ENCODE measurements around the gene CBX4. TPM values are rescaled to one million over a fixed set of nuclear protein-coding genes. Genes with fewer than 3 reads are reported as not detected.

CBX4 gene
- total RNA-seq, 1 donor from 2014 or later: 23.7 TPM

DNA sequence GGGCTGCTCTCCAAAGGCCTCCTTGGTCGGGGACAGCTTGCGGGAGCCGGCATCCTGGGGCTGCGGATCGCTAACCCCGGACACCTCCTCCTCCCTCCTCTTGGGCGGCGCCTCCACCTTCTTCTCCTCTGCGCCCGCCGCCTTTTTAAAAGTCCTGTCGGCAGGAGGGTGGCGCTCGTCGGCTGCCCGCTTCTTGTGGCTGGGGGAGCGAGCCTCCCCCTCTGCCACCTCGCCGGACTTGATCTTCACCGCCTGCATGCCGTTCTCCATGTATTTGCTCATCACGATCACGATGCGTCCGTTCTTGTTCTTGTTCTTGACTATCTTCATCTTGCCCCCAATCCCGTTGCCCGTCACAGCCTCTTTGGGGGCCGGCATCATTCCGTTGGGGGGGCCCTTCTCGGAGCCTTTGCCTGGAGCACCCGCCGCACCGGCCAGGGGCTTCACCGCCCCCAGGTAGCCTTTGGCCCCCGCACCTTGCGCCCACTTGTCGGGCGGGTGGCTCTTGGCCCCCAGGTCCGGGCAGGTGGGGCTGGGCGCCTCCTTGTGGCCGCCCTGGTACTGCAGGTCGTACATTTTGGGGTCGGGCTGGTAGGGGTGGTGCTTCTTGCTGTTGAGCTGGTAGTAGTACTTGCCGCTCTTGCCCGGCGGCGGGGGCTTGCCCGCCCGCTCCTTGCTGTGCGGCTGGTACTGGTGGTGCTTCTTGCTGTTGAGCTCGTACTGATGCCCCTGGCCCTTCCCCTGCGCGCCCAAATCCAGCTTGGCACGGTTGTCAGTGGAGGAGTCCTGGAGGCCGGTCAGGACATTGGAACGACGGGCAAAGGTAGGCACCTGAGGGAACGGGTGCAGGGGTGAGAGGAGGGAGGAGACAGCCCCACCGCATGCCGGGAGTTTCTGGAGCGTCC is 4.4 kb downstream of the CBX4 start:
- intact Hi-C loops (cut with DNase I): no loop called here
- ATAC-seq (no peak), DNase-seq (ENCODE audit: missing footprints) (no peak)

DNA sequence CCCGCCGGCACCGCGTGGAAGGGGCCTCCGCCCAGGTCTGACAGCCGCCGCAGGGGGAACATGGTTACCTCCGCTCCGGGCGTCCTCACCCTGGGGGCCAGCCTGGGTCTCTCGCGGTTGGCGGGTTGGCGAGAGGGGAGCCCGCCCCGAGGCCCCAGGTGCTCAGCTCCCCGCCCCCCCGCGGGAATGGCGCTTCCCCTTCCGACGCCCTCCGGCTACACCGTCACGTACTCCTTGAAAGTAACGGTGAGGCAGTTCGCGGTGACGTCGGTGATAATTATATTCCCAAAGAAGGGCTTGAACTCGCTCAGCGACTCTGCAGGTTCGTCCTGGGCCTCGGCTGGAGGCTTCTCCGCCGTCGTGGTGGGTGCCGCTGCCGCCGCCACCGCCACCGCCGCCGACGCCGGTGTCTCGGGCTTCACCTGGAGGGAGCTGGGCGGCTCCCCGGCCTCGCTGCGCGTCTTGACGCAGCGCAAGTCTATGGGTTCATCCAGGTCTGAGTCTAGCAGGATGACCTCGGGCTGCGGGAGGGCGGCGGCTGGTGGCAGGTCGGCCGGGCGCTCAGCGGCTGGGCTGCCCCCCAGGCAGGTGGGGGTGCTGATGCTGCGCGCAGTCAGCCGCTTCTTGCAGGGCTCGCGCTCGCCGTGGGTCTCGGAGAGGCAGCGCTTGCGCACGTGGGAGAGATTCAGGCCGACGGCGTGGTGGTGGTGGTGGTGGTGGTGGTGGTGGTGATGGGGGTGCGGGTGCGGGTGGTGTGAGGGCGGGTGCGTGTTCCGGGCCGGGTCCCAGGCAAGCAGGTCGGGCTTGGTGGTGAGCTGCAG is 5.3 kb downstream of the CBX4 start:
- no peak for DNase-seq (ENCODE audit: missing footprints)
- no peak for ATAC-seq
- intact Hi-C loops (cut with DNase I): no loop called here

DNA sequence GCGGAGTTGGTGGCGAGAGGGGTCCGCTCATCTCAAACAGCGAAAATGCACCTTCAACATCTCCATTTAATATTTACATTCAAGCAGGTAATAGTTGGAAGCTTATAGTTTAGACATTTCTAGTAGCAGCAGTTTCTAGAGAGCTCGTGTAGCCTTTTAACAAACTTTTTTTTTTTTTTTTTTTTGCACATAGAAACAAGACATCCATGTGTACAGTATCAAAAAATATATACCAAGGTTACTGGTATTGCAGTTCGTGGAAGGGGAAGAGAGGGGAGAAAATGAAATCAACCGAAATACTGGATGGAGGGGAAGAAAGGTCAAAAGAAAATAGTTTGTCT is 6.2 kb downstream of the CBX4 start:
- intact Hi-C loops (cut with DNase I): no loop called here
- ATAC-seq (no peak), DNase-seq (ENCODE audit: missing footprints) (no peak)

- ATAC-seq (peak; percentile 15), DNase-seq (ENCODE audit: missing footprints) (no peak)
- intact Hi-C loops (cut with DNase I): no loop called here
These were observed 6.8 kb downstream of the CBX4 start for GRCh38 chr17:79832218-79833109.

DNA sequence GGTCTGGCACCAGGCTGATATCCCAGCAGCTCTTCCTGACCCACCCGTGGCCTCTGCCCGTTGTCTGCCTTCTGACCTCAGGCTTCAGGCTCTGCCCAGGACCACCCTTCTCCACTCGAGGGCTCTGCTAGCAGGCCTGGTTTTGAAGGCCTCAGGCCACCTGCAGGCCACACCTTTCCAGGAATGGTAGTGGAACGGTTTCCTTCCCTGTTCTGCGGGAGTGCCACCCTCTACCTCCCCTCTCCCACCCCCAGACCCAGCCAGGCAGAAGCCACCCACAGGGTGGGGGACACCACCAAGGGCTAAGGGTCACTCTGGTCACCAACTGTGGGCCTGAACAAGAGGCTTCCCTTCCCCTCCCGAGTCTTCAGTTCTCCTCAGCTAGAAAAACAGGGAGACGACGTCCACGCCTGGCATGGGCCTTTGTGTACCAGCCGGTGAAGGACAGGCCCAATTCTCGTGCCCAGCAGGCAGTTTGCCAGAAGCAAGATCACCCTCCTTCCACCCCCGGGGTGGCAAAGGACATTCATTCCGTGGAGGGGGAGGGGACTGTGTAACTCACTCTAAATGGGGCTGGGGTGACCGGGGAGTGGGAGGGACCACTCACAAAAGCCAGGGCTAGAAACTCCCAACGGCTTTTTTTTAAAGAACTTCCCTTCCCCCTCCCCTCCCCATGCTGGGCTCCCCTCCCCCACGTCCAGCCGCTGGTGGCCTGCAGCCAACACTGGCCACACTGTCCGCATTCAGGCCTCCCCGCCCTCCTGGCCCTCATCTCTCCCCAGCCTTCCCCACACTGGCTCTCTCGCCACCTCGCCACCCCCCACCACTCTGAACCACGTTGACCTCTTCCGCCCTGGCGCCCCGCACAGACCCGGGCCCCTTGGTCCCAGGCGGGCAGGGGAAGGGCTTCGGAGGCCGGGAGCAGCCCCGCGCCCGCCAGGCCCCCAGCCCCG is 7.7 kb downstream of the CBX4 start:
- intact Hi-C loops (cut with DNase I): no loop called here
- peak; percentile 66 for ATAC-seq
- peak; percentile 86 for DNase-seq (ENCODE audit: missing footprints)

DNA sequence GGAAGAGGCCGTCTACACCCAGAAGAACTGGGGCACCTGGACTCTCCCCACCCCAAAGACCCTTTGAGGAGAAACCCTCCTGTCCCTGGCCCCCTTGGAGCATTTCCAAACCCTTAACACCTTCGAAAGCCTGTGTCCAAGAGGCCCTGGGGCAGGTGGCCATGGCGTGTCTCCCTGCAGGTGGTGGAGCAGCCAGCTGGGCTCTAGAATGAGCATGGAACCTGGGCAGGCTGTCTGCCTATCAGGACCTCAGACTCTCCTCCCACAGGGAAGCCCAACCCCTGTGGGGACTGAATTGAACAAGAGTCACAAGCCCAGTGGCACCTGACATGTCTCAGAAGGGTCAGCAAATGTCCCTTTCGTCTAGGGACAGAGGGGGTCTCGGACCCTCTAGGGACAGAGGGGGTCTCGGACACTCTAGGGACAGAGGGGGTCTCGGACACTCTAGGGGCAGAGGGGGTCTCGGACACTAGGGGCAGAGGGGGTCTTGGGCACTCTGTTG is 8.4 kb downstream of the CBX4 start:
- intact Hi-C loops (cut with DNase I): no loop called here
- DNase-seq (ENCODE audit: missing footprints): no peak
- ATAC-seq: no peak

DNA sequence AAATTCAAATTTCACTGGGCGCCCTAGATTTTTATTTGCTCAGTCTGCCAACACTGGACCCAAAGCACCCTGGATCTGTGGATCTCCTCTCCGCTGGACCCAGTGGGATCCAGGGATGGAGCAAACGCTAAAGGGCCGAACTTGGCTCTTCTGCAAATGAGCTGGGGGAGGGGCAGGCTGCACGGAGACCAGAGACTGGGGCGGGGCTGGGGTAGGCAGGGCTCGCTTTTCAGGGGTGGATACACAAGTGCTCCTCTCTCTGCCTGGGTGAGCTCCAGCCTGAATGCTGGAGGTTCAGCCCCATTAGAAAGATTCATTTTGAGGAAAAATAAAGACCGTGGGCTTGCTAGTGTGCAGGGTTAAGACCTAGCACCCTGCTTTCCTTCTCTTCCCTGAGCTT is 8.9 kb downstream of the CBX4 start:
- ATAC-seq (no peak), DNase-seq (ENCODE audit: missing footprints) (no peak)
- intact Hi-C loops (cut with DNase I): no loop called here

GRCh38 chr17:79829457-79829856 is 9.8 kb downstream of the CBX4 start:
- no peak for DNase-seq (ENCODE audit: missing footprints)
- ATAC-seq: no peak
- intact Hi-C loops (cut with DNase I): no loop called here

GRCh38 chr17:79829004-79829403 is 10.2 kb downstream of the CBX4 start:
- DNase-seq (ENCODE audit: missing footprints) (no peak), ATAC-seq (no peak)
- intact Hi-C loops (cut with DNase I): no loop called here

DNA sequence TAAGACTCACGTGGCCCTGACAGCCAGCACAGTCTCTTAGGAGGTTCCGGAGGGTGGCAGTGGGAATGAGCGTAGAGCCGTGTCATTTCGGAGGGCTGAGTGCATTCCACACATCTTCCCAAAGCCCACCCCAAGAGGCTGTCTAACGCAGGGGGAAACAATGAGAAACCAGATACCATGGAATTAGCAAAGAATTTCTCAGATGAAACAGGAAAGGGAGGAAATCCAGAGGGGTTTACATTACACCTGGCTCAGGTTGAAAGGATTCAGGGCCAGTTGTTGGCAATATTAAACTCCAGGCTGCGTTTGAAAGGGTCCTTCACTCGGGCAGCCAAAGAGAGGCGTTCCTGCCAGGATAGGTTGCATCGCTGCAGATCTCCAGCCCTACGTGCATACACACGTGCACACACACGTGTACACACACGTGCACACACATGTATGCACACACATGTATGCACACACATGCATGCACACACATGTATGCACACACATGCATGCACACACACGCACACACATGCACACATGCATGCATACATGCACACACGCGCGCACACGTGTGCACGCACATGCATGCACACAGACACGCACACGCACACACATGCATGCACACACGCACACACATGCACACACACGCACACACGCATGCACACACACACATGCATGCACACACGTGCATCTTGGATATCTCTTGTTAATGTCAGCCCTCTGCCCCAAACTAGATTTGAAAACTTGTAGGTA is 12.2 kb downstream of the CBX4 start:
- DNase-seq (ENCODE audit: missing footprints): no peak
- no peak for ATAC-seq
- intact Hi-C loops (cut with DNase I): no loop called here

- intact Hi-C loops (cut with DNase I): no loop called here
- ATAC-seq: peak; percentile 22
- DNase-seq (ENCODE audit: missing footprints): no peak
These were observed 13.0 kb downstream of the CBX4 start for GRCh38 chr17:79826204-79826680.

DNA sequence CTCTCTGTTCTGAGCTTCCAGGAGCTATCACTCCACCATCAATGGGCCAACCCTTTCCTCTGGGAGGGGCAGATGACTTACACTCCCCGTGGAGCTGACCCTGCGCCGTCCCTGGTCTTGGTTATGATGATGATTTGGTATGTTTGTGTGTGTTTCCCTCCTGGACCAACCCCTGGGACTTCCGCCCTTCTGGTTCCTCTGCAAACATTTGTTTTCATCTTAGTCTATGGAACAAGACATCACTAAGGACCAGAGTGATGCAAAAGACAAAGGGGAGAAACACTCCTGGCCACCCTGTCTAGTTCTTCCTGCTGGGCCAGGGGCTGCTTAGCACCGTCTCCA is 13.7 kb downstream of the CBX4 start:
- intact Hi-C loops (cut with DNase I): no loop called here
- ATAC-seq (no peak), DNase-seq (ENCODE audit: missing footprints) (no peak)

DNA sequence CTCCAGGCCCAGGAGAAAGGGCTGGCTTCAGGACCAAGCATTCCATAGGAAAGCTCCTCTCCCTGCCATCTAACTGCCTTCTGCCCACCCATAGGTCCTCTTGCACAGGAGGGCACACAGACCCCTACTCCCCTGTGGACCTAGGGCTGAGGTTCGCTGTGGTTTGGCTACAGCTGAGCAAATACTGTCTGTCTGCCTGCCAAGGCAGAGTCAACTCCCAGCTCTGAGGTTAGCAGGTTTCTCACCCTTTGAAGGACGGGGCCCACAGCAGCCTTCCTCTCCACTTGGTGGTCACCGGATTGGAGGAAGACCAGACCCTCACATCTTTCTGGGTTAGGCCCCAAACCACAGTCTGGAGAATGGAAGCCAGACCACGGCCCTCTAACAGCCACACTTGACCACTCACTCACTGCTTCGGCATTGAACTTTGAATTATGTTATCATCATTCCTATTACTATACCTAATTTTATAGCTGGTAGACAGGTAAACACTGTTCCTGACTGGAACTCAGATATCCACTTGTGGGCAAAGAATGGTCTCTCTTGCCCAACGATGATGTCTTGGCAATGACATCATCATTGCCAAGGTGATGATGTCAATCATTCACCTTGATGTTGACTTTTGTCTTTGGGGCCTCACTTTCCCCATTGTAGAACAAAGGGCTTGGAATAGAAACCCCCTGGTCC is 14.2 kb downstream of the CBX4 start:
- no peak for ATAC-seq
- intact Hi-C loops (cut with DNase I): no loop called here

DNA sequence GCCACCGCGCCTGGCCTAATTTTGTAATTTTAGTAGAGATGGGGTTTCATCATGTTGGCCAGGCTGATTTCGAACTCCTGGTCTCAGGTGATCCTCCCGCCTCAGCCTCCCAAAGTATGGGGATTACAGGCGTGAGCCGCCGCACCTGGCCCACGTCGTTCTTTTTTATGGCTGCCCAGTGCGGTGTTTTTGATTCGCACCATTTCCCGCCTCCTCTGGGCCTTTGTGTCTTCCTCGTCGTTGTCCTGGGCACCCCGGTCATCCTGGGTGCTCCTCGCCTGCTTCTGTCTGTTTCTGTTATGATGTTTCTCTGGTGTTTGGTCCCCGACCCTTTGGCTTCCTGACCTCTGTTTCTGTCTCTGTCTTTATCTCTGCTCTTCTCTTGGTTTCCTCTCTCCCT is 15.0 kb downstream of the CBX4 start:
- no peak for ATAC-seq
- intact Hi-C loops (cut with DNase I): no loop called here
- no peak for DNase-seq (ENCODE audit: missing footprints)

More for the DNA sequence above, 14.2 kb downstream of the CBX4 start:
- no peak for DNase-seq (ENCODE audit: missing footprints)

DNA sequence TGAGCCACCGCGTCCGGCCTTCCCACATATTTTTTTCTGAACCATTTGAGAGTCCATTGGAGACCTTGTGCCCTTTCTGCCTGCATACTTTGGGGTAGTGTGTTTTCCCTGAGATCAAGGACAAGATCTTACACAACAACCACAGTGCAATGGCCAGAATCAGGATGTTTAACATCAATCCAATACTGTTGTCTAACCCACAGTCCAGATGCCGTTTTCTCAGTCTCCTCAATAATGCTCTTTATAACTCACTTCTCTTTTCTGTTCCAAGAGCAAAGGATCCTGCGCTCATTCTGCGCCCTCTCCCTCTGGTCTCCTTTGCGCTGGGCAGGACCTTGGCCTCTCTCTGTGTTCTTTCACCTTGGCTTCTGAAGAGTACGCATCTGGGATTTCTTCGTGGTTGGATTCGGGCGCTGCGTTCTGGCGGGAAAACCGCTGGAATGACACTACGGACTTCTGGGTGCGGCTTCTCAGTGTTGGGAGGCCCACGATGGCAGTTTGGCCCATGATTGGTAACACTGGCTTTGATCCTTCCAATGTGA is 16.6 kb downstream of the CBX4 start:
- DNase-seq (ENCODE audit: missing footprints) (no peak), ATAC-seq (no peak)
- intact Hi-C loops (cut with DNase I): no loop called here

DNA sequence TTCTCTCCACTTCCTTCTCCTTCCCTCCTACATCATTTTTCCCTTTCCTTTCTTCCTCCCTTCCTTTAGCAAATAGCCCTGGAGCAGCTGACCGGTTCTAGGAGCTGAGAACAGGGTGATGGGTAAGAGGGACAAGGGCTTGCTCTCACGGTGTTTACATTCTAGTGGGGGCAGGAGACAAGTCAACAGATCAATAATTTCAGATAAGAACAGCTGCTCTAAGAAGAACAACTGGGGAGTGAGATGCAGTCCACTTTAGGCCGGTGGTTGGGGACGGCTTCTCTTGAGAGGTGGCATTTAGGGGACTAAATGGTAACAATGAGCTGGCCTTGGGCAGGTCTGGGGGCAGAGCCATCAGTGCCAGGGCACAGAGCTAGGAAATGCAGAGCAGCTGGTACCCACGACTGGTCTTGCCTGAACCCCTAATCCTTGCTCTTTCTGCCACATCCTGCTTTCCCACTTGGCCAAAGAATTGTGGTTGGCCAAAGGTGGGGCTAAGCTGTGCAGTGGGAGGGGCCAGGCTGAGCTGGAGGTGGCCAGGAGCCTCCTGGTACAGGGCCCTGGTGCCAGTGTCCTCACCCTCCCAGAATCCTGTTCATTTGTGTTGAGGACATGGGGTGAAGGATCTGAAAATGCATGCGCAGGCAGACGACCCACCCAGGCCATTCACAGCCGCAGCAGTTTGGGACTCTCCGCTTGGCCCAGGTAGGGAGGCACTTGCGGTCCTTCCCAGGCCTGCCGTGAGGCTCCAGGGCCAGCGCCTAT is 17.7 kb downstream of the CBX4 start:
- DNase-seq (ENCODE audit: missing footprints): no peak
- ATAC-seq: no peak
- intact Hi-C loops (cut with DNase I): no loop called here
